Peyer's patch (tissue), 4 donors: ENCODE results near the gene AKR7A2.

Source experiments
- POLR2A ChIP-seq, 2 donors: fragments of 450-650 bp; IDR thresholded peaks; one replicate each; pipeline ENCODE4 v1.5.1; 2017; ENCODE audit warnings: antibody characterized with exemption in 2 of 2, mild to moderate bottlenecking in 2 of 2, moderate library complexity in 2 of 2
- TF ChIP-seq, protein P1 (sequence below), 6 experiments: fragments of 450-650 bp in 4 of 6; fragments of 200-600 bp in 2 of 6; sonication (generic) in 1 of 6; IDR thresholded peaks; one replicate each; pipeline ENCODE4 v1.5.1; 2017 to 2019; ENCODE audit warnings: antibody characterized with exemption in 6 of 6, mild to moderate bottlenecking in 3 of 6, moderate library complexity in 1 of 6

DNA sequence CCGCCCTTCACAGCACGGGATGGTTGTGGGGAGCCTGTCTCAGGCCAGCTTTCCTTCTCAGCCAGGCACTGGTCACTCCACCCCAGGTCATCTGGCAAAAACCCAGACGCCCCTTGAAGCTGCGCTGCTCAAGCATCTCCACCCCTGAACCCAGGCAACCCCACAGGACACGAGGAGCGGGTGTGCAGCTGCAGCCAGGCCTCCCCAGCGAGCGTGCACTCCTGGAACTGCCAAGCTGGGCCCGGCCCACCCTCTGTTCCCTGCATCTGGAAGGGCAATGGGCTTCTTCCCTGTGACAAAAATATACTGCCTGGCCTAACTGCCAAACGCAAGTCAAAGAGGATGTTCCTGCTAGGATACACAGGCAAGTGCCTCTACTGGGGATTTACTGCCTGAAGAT is 39.9 kb upstream of the AKR7A2 start:
- TF ChIP-seq, protein P1, sequence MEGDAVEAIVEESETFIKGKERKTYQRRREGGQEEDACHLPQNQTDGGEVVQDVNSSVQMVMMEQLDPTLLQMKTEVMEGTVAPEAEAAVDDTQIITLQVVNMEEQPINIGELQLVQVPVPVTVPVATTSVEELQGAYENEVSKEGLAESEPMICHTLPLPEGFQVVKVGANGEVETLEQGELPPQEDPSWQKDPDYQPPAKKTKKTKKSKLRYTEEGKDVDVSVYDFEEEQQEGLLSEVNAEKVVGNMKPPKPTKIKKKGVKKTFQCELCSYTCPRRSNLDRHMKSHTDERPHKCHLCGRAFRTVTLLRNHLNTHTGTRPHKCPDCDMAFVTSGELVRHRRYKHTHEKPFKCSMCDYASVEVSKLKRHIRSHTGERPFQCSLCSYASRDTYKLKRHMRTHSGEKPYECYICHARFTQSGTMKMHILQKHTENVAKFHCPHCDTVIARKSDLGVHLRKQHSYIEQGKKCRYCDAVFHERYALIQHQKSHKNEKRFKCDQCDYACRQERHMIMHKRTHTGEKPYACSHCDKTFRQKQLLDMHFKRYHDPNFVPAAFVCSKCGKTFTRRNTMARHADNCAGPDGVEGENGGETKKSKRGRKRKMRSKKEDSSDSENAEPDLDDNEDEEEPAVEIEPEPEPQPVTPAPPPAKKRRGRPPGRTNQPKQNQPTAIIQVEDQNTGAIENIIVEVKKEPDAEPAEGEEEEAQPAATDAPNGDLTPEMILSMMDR (IDR thresholded peaks at IDR 0.05): no peak
- no peak for TF ChIP-seq POLR2A (IDR thresholded peaks at IDR 0.05)
